ENCODE data around the gene GJA4.

- TF ChIP-seq CTCF (conservative IDR thresholded peaks at IDR 0.05 in 1 of 2, IDR thresholded peaks at IDR 0.05 in 1 of 2; ENCODE audit: extremely low read depth in 1 of 2, insufficient read depth in 1 of 2, low read depth in 1 of 2, low read length in 2 of 2) (no peak), EZH2 (IDR thresholded peaks at IDR 0.05; ENCODE audit: borderline replicate concordance, low read length) (no peak)
Observed at GRCh38 chr1:34763142-34763781, 29.5 kb upstream of the GJA4 start.

All from mammary epithelial cell (primary cell).